MCF 10A (cell line): ENCODE data around the gene CDH15. TPM values are rescaled to one million over a fixed set of nuclear protein-coding genes. Genes with fewer than 3 reads are reported as not detected.

Experiments
- BruUV-seq: library from RNA; stranded (reverse); fragments of 400-500 nt; replicated peaks from 2 replicates; lab custom pipeline; 2021; lab: Mats Ljungman, UMichigan
- CTCF ChIA-PET: fragments of 300-600 bp; sonication (Branson Sonifier 250); formaldehyde crosslinking; extraction: SDS; loops from one replicate; lab custom pipeline; 2021; ENCODE audit warnings: antibody characterized with exemption, inconsistent platforms; lab: Yijun Ruan, JAX
- POLR2A ChIA-PET: fragments of 300-600, 350-650 bp; sonication (Branson Sonifier 250); formaldehyde crosslinking; extraction: SDS; loops from one replicate; lab custom pipeline; 2020; ENCODE audit warnings: antibody characterized with exemption, inconsistent platforms; lab: Yijun Ruan, JAX
- DNase-seq: peaks from one replicate; pipeline ENCODE4 v3.0.0-alpha.2; 2018; ENCODE audit not compliant: unreplicated experiment
- H3K27ac Mint-ChIP-seq: one replicate; pipeline ENCODE4 v1.8.0; 2022; ENCODE audit warnings: mild to moderate bottlenecking, low read depth, mixed read lengths; ENCODE audit not compliant: unreplicated experiment
- H3K27me3 Mint-ChIP-seq: one replicate; pipeline ENCODE4 v1.8.0; 2022; ENCODE audit warnings: mixed read lengths; ENCODE audit not compliant: insufficient read depth, unreplicated experiment
- H3K36me3 Mint-ChIP-seq: one replicate; pipeline ENCODE4 v1.8.0; 2022; ENCODE audit warnings: mild to moderate bottlenecking, moderate library complexity, mixed read lengths; ENCODE audit not compliant: insufficient read depth, unreplicated experiment
- H3K4me1 Mint-ChIP-seq: one replicate; pipeline ENCODE4 v1.8.0; 2022; ENCODE audit warnings: mixed read lengths; ENCODE audit not compliant: insufficient read depth, unreplicated experiment
- H3K4me3 Mint-ChIP-seq: one replicate; pipeline ENCODE4 v1.8.0; 2022; ENCODE audit warnings: mild to moderate bottlenecking, moderate library complexity, mixed read lengths; ENCODE audit not compliant: unreplicated experiment
- H3K9me3 Mint-ChIP-seq: one replicate; pipeline ENCODE4 v1.8.0; 2022; ENCODE audit warnings: mixed read lengths; ENCODE audit not compliant: unreplicated experiment
- intact Hi-C: fragments of 100-400 bp; cut with micrococcal nuclease; formaldehyde crosslinking; loops from 2 replicates; pipeline ENCODE4 v1.14.1; 2022
- total RNA-seq: library from RNA; stranded (reverse); gene quantifications from 2 replicates; pipeline ENCODE4 v1.2.3, GENCODE V29; 2022
- TF ChIP-seq, protein P1 (sequence below): fragments of 200-600 bp; IDR thresholded peaks from one replicate; pipeline ENCODE4 v1.8.0; 2022; ENCODE audit warnings: antibody characterized with exemption, mild to moderate bottlenecking; ENCODE audit not compliant: unreplicated experiment

The CDH15 gene
- total RNA-seq, 1 experiment from 2014 or later, result not detected

DNA sequence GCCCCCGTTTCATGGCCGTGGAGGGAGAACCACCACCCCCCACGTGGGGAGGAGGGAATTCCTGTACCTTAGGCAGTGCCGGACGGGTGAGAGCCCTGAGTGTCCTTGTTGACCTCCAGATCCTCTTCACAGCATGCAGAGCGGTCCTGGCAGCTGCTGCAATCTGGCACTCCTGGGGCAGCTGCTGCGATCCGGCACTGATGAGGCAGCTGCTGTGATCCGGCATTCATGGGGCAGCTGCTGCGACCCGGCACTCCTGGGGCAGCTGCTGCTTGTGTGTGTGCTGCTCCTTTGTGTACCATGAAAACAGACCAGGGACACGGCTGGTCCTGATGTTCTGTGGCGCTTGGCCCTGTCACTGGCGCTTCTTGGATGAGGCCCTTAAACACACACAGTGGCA, 58.7 kb downstream of the CDH15 start:
- H3K36me3 Mint-ChIP-seq, result peaks cover 46% of the 10 kb centered on the region
- BruUV-seq, result no TSS peak

DNA sequence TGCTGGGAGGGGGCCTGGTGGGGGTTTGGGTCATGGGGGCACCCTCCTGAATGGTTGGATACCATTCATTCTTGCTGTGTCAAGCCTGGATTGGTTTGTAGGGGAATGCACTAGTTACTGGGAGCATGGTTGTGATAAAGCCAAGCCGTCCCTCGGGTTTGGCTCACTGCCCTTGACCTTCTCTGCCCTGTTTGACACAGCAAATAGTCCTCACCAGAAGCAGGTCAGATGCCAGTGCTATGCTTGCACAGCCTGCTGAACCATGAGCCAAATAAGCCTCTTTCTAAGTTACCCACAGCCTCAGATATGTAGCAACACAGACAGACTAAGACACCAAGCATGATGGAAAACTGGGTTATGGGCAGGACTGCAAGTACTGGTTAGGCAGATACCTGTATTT, 60.6 kb downstream of the CDH15 start:
- H3K4me1 Mint-ChIP-seq, result no peaks in the 10 kb centered on the region
- intact Hi-C loops, result no loop called here
- ChIA-PET POLR2A (no interaction called here), CTCF (no interaction called here)
- no TSS peak for BruUV-seq
- H3K27ac Mint-ChIP-seq, result no peak overlapping the region
- H3K9me3 Mint-ChIP-seq, result peaks cover 19% of the 10 kb centered on the region
- no peaks in the 10 kb centered on the region for H3K27me3 Mint-ChIP-seq
- DNase-seq, result no peak
- peaks cover 27% of the 10 kb centered on the region for H3K36me3 Mint-ChIP-seq
- TF ChIP-seq, protein P1, sequence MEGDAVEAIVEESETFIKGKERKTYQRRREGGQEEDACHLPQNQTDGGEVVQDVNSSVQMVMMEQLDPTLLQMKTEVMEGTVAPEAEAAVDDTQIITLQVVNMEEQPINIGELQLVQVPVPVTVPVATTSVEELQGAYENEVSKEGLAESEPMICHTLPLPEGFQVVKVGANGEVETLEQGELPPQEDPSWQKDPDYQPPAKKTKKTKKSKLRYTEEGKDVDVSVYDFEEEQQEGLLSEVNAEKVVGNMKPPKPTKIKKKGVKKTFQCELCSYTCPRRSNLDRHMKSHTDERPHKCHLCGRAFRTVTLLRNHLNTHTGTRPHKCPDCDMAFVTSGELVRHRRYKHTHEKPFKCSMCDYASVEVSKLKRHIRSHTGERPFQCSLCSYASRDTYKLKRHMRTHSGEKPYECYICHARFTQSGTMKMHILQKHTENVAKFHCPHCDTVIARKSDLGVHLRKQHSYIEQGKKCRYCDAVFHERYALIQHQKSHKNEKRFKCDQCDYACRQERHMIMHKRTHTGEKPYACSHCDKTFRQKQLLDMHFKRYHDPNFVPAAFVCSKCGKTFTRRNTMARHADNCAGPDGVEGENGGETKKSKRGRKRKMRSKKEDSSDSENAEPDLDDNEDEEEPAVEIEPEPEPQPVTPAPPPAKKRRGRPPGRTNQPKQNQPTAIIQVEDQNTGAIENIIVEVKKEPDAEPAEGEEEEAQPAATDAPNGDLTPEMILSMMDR, result no peak
- H3K4me3 Mint-ChIP-seq, result no peak overlapping the region

More for the DNA sequence above, 58.7 kb downstream of the CDH15 start:
- no peak overlapping the region for H3K27ac Mint-ChIP-seq
- intact Hi-C loops, result no loop called here
- no peaks in the 10 kb centered on the region for H3K27me3 Mint-ChIP-seq
- no peaks in the 10 kb centered on the region for H3K4me1 Mint-ChIP-seq
- no peak for DNase-seq
- no peak overlapping the region for H3K4me3 Mint-ChIP-seq
- H3K9me3 Mint-ChIP-seq, result peaks cover 24% of the 10 kb centered on the region
- ChIA-PET POLR2A (interaction anchor here (1.3 kb wide), 1 partner anchor 11 kb away, joined by 4 read pairs; no protein-coding TSS in a partner anchor), CTCF (interaction anchor here (1.0 kb wide), 1 partner anchor 13 kb away, joined by 3 read pairs; no protein-coding TSS in a partner anchor)
- TF ChIP-seq, protein P1, result no peak

DNA sequence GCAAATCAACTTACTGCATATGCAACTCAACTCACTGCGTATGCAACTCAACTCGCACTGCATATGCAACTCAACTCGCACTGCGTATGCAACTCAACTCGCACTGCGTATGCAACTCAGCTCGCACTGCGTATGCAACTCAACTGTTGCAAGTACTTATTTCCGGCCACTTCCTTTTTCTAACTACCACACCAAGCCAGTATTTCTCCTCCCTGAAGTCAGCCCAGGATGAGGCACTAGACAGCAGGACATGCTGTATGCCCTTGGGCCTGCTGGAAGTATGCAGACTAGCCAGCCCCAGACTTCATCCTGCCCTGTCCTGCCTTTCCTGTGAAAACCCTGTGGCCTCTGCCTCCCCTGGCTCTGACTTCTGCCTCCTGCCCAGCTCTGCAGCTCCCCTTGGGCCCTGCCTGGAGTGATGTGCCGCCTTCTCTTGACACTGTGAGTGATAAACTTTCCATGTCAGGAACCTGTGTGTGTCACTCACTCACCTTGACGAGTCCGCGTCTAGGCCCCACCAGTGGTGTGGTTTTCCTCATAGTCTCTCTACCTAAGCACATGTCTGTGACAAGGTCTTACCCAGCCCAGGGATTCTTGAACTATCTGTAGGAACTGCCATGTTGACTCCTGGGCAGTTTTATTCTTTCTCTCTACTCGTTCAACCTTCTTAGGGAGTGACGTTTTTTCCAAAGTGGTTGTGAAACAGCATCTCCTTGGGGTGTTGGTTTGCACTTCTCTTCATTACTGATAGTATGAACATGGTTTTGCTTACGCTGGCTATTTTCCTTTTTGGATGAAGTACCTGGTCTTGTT, 62.3 kb downstream of the CDH15 start:
- BruUV-seq, result no TSS peak
- ChIA-PET POLR2A (interaction anchor here (1.0 kb wide), 1 partner anchor 13 kb away, joined by 3 read pairs; no protein-coding TSS in a partner anchor), CTCF (no interaction called here)
- no peak overlapping the region for H3K27ac Mint-ChIP-seq
- DNase-seq, result no peak
- intact Hi-C loops, result no loop called here
- peaks cover 19% of the 10 kb centered on the region for H3K9me3 Mint-ChIP-seq
- H3K4me3 Mint-ChIP-seq, result no peak overlapping the region
- H3K36me3 Mint-ChIP-seq, result peaks cover 21% of the 10 kb centered on the region
- H3K27me3 Mint-ChIP-seq, result no peaks in the 10 kb centered on the region
- TF ChIP-seq, protein P1, result no peak
- H3K4me1 Mint-ChIP-seq, result no peaks in the 10 kb centered on the region

DNA sequence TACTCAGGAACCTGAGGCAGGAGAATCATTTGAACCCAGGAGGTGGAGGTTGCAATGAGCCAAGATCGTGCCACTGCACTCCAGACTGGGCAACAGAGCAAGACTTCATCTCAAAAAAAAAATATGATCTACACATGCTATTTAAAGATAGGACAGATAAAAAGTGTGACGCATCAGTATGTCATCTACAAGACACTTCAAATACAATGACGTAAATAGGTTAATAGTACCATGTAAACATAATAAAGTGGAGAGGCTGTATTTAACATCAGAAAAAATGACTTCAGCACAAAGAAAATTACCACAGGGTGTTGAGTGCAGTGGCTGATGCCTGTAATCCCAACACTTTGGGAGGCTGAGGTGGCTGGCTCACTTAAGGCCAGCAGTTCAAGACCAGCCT, 66.2 kb downstream of the CDH15 start:
- DNase-seq, result no peak
- BruUV-seq, result no TSS peak
- H3K27me3 Mint-ChIP-seq, result no peaks in the 10 kb centered on the region
- no peak overlapping the region for H3K4me3 Mint-ChIP-seq
- no peak overlapping the region for H3K27ac Mint-ChIP-seq
- H3K9me3 Mint-ChIP-seq, result peaks cover 11% of the 10 kb centered on the region
- no peaks in the 10 kb centered on the region for H3K4me1 Mint-ChIP-seq
- ChIA-PET CTCF (no interaction called here), POLR2A (no interaction called here)
- TF ChIP-seq, protein P1, result no peak
- peaks cover 13% of the 10 kb centered on the region for H3K36me3 Mint-ChIP-seq
- intact Hi-C loops, result no loop called here
